GM12878 (cell line): ENCODE measurements around the gene EMP1. TPM values are rescaled to one million over a fixed set of nuclear protein-coding genes. Genes with fewer than 3 reads are reported as not detected.

ENCODE experiments used
- ATAC-seq: fragments of 200-7000 bp; cut with Tn5 transposase; 3 replicates; pipeline ENCODE4 v1.9.1; 2020; ENCODE audit warnings: mild to moderate bottlenecking, moderate library complexity
- BruUV-seq: library from RNA; stranded (reverse); fragments of 400-500 nt; replicated peaks from 2 replicates; lab custom pipeline; 2021; lab: Mats Ljungman, UMichigan
- CTCF ChIA-PET: fragments of 300-600 bp; sonication (Branson Sonifier 250); formaldehyde crosslinking; extraction: SDS; loops from one replicate; lab custom pipeline; 2021; ENCODE audit warnings: inconsistent platforms; lab: Yijun Ruan, JAX
- POLR2A ChIA-PET: fragments of 350-600 bp; formaldehyde crosslinking; extraction: SDS; loops from one replicate; lab custom pipeline; 2021; ENCODE audit warnings: inconsistent platforms; lab: Charles Lee
- RAD21 ChIA-PET: fragments of 300-600 bp; sonication (Branson Sonifier 250); formaldehyde crosslinking; loops from one replicate; lab custom pipeline; 2023; ENCODE audit warnings: antibody characterized with exemption; ENCODE audit not compliant: unreplicated experiment; lab: Charles Lee
- SMC1A ChIA-PET: fragments of 300-600 bp; sonication (Branson Sonifier 250); formaldehyde crosslinking; loops from one replicate; lab custom pipeline; 2023; ENCODE audit not compliant: unreplicated experiment, uncharacterized antibody; lab: Charles Lee
- DNase-seq: peaks from one replicate; pipeline ENCODE4 v3.0.0-alpha.2; 2011; ENCODE audit warnings: low read depth, low spot score
- FAIRE-seq: peaks from 3 replicates; lab custom pipeline; 2011; peaks lifted over from hg19 to GRCh38; lab: Jason Lieb, UNC
- H2AFZ ChIP-seq: 2 replicates; pipeline ENCODE4 v1.6.0; 2011; ENCODE audit warnings: low read depth, low read length, control low read depth; ENCODE audit not compliant: control insufficient read depth
- H3K27ac ChIP-seq: 2 replicates; pipeline ENCODE4 v1.5.1; 2011; ENCODE audit warnings: control low read depth; ENCODE audit not compliant: control insufficient read depth, insufficient read depth
- H3K27me3 ChIP-seq, 2 experiments: replicated peaks in 1 of 2; 2 replicates each; pipeline versions ENCODE4 v1.6.0 to v1.6.1; 2011; ENCODE audit warnings: low read length in 1 of 2; ENCODE audit not compliant: control insufficient read depth in 2 of 2, insufficient read depth in 2 of 2
- H3K36me3 ChIP-seq, 2 experiments: 2 replicates each; pipeline ENCODE4 v1.5.1; 2011; ENCODE audit warnings: low read length in 1 of 2; ENCODE audit not compliant: control insufficient read depth in 2 of 2, insufficient read depth in 2 of 2
- H3K4me1 ChIP-seq: 2 replicates; pipeline ENCODE4 v1.6.1; 2011; ENCODE audit warnings: mild to moderate bottlenecking, low read length, moderate library complexity, mixed read lengths; ENCODE audit not compliant: control insufficient read depth, insufficient read depth
- H3K4me2 ChIP-seq: 2 replicates; pipeline ENCODE4 v1.6.0; 2011; ENCODE audit warnings: control low read depth; ENCODE audit not compliant: control insufficient read depth, insufficient read depth
- H3K4me3 ChIP-seq: fragments of 200-600 bp; sonication (generic); 2 replicates; pipeline ENCODE4 v1.5.1; 2016
- H3K79me2 ChIP-seq: 2 replicates; pipeline ENCODE4 v1.6.0; 2011; ENCODE audit warnings: low read length; ENCODE audit not compliant: control insufficient read depth, insufficient read depth
- H3K9ac ChIP-seq: 2 replicates; pipeline ENCODE4 v1.8.0; 2011; ENCODE audit warnings: low read length, control low read depth, mixed read lengths; ENCODE audit not compliant: control insufficient read depth, insufficient read depth
- H3K9me3 ChIP-seq: replicated peaks from 3 replicates; pipeline ENCODE4 v1.5.1; 2011; ENCODE audit warnings: mild to moderate bottlenecking, low read length; ENCODE audit not compliant: control insufficient read depth, insufficient read depth
- H4K20me1 ChIP-seq: 2 replicates; pipeline ENCODE4 v1.6.0; 2011; ENCODE audit not compliant: control insufficient read depth, insufficient read depth
- BMI1 ChIP-seq: fragments of 450-650 bp; IDR thresholded peaks from 2 replicates; pipeline ENCODE4 v1.6.1; 2016; ENCODE audit warnings: mild to moderate bottlenecking, moderate library complexity, borderline replicate concordance
- EP300 ChIP-seq, 2 experiments: fragments of 150-350 bp in 1 of 2; IDR thresholded peaks; 2 replicates each; pipeline ENCODE4 v1.6.1; 2011 to 2012; ENCODE audit warnings: low read depth in 2 of 2, low read length in 2 of 2, borderline replicate concordance in 1 of 2, improper control_type of control experiment in 1 of 2, inconsistent platforms in 1 of 2; ENCODE audit not compliant: control insufficient read depth in 1 of 2
- MAX ChIP-seq: IDR thresholded peaks from 2 replicates; pipeline ENCODE4 v1.6.1; 2012; ENCODE audit warnings: low read depth, low read length, improper control_type of control experiment
- NFYA ChIP-seq: IDR thresholded peaks from 2 replicates; pipeline ENCODE4 v1.6.1; 2011; ENCODE audit warnings: low read depth, mild to moderate bottlenecking, low read length, improper control_type of control experiment, borderline replicate concordance
- NR2C2 ChIP-seq: IDR thresholded peaks from 2 replicates; pipeline ENCODE4 v1.6.1; 2011; ENCODE audit warnings: borderline replicate concordance, low read depth; ENCODE audit not compliant: control insufficient read depth, insufficient read length
- POU2F2 ChIP-seq: IDR thresholded peaks from 3 replicates; pipeline ENCODE4 v1.6.1; 2011; ENCODE audit warnings: low read depth, mild to moderate bottlenecking, low read length, borderline replicate concordance
- YY1 ChIP-seq: IDR thresholded peaks from 2 replicates; pipeline ENCODE4 v1.6.1; 2011; ENCODE audit warnings: low read depth, mild to moderate bottlenecking, low read length
- ZNF384 ChIP-seq: IDR thresholded peaks from 2 replicates; pipeline ENCODE4 v1.6.1; 2012; ENCODE audit warnings: low read depth, mild to moderate bottlenecking, low read length, improper control_type of control experiment, borderline replicate concordance
- ZNF592 ChIP-seq: fragments of 450-650 bp; IDR thresholded peaks from 2 replicates; pipeline ENCODE4 v1.6.1; 2017; ENCODE audit warnings: mild to moderate bottlenecking, moderate library complexity
- ZNF622 ChIP-seq: fragments of 450-650 bp; IDR thresholded peaks from 2 replicates; pipeline ENCODE4 v1.6.1; 2017; ENCODE audit warnings: mild to moderate bottlenecking, inconsistent platforms
- WGBS: methylation state at CpG from one replicate; pipeline ENCODE4 v1.1.6; 2016; ENCODE audit warnings: low lambda C conversion rate; ENCODE audit not compliant: insufficient replicate concordance, insufficient coverage; ENCODE audit errors: missing lambda C conversion rate; 5-methylcytosine and 5-hydroxymethylcytosine counted together
- in situ Hi-C: fragments of 300-500 bp; cut with MboI; formaldehyde crosslinking; loops from 9 replicates; pipeline ENCODE4 v1.14.3; 2018; ENCODE audit warnings: mixed read lengths
- intact Hi-C: fragments of 100-400 bp; cut with micrococcal nuclease; formaldehyde crosslinking; loops from one replicate; pipeline ENCODE4 v1.14.2; 2022; ENCODE audit not compliant: unreplicated experiment
- polyA plus RNA-seq, 11 experiments: library from polyadenylated mRNA; depleted of rRNA in 4 of 11; unstranded in 6 of 11; stranded (reverse) in 5 of 11; fragments of >200 nt; fragmentation: Nextera tagmentation in 4 of 11; fragmentation: Illumina TruSeq in 1 of 11; extraction: Ambion mirVana in 4 of 11; extraction: Trizol in 1 of 11; gene quantifications; 1 replicate in 1 of 11; 2 replicates in 10 of 11; pipeline versions ENCODE4 v1.2.1 to v1.2.3, GENCODE V29; 2011 to 2016; ENCODE audit warnings: inconsistent platforms in 2 of 11, missing spikeins in 2 of 11, low read depth in 1 of 11
- total RNA-seq, 4 experiments: library from RNA; depleted of rRNA in 3 of 4; stranded (reverse); fragments of >200 nt in 3 of 4; fragmentation: Illumina TruSeq in 1 of 4; extraction: Trizol in 1 of 4; gene quantifications; 2 replicates each; pipeline versions ENCODE4 v1.2.1 to v1.2.3, GENCODE V29; 2013 to 2021
- TF ChIP-seq, protein P1 (sequence below): fragments of 150-350 bp; IDR thresholded peaks from 2 replicates; pipeline ENCODE4 v1.6.1; 2014; ENCODE audit warnings: mild to moderate bottlenecking, low read depth, low read length
- TF ChIP-seq, protein P2 (sequence below): fragments of 450-650 bp; formaldehyde crosslinking; IDR thresholded peaks from 2 replicates; pipeline ENCODE4 v1.4.0; 2020; ENCODE audit warnings: mild to moderate bottlenecking, moderate library complexity
- TF ChIP-seq, protein P3 (sequence below): fragments of 450-650 bp; IDR thresholded peaks from 2 replicates; pipeline ENCODE4 v1.6.1; 2014; ENCODE audit warnings: mild to moderate bottlenecking

The EMP1 gene
- total and polyA plus RNA-seq, 10 of the 15 experiments (the other 5 are each of a cell fraction or from before 2014, with no cell fraction given): 0.09 to 0.90 (median 0.25) TPM; not detected in 1

GRCh38 chr12:13162904-13163303, 33.6 kb upstream of the EMP1 start:
- Histone ChIP-seq H3K9ac (no peak overlapping the region), H3K27me3 (peaks cover 2 to 3% of the 10 kb centered on the region in 2 experiments; a peak in 2 of 4 replicates), H3K4me3 (no peak overlapping the region), H3K79me2 (no peaks in the 10 kb centered on the region), H3K4me2 (no peak overlapping the region), H3K9me3 (no peaks in the 10 kb centered on the region; the same call in 2 of the 3 replicates), H3K36me3 (no peaks in the 10 kb centered on the region), H3K27ac (no peak overlapping the region), H2AFZ (no peak overlapping the region), H3K4me1 (no peaks in the 10 kb centered on the region), H4K20me1 (no peaks in the 10 kb centered on the region)
- ChIA-PET SMC1A (interaction anchor here (0.6 to 0.8 kb wide), 2 partner anchors 10 to 49 kb away, joined by 3 to 4 read pairs; no protein-coding TSS in a partner anchor), RAD21 (no interaction called here), CTCF (no interaction called here), POLR2A (no interaction called here)
- 56% methylated on average over 4 of the region's 4 CpGs for WGBS
- in situ Hi-C loops (no loop called here), intact Hi-C loops (no loop called here)
- no TSS peak for BruUV-seq
- DNase-seq (no peak), ATAC-seq (no peak), FAIRE-seq (no peak)
- TF ChIP-seq EP300 (IDR thresholded peaks at IDR 0.05; ENCODE audit: borderline replicate concordance in 1 of 2, control insufficient read depth in 1 of 2, low read depth in 2 of 2, low read length in 2 of 2) (no peak), NR2C2 (no peak), ZNF622 (no peak), BMI1 (no peak), YY1 (no peak), ZNF384 (no peak), POU2F2 (no peak), MAX (no peak), ZNF592 (no peak), NFYA (no peak)
- TF ChIP-seq, protein P1, sequence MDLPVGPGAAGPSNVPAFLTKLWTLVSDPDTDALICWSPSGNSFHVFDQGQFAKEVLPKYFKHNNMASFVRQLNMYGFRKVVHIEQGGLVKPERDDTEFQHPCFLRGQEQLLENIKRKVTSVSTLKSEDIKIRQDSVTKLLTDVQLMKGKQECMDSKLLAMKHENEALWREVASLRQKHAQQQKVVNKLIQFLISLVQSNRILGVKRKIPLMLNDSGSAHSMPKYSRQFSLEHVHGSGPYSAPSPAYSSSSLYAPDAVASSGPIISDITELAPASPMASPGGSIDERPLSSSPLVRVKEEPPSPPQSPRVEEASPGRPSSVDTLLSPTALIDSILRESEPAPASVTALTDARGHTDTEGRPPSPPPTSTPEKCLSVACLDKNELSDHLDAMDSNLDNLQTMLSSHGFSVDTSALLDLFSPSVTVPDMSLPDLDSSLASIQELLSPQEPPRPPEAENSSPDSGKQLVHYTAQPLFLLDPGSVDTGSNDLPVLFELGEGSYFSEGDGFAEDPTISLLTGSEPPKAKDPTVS: no peak
- TF ChIP-seq, protein P2, sequence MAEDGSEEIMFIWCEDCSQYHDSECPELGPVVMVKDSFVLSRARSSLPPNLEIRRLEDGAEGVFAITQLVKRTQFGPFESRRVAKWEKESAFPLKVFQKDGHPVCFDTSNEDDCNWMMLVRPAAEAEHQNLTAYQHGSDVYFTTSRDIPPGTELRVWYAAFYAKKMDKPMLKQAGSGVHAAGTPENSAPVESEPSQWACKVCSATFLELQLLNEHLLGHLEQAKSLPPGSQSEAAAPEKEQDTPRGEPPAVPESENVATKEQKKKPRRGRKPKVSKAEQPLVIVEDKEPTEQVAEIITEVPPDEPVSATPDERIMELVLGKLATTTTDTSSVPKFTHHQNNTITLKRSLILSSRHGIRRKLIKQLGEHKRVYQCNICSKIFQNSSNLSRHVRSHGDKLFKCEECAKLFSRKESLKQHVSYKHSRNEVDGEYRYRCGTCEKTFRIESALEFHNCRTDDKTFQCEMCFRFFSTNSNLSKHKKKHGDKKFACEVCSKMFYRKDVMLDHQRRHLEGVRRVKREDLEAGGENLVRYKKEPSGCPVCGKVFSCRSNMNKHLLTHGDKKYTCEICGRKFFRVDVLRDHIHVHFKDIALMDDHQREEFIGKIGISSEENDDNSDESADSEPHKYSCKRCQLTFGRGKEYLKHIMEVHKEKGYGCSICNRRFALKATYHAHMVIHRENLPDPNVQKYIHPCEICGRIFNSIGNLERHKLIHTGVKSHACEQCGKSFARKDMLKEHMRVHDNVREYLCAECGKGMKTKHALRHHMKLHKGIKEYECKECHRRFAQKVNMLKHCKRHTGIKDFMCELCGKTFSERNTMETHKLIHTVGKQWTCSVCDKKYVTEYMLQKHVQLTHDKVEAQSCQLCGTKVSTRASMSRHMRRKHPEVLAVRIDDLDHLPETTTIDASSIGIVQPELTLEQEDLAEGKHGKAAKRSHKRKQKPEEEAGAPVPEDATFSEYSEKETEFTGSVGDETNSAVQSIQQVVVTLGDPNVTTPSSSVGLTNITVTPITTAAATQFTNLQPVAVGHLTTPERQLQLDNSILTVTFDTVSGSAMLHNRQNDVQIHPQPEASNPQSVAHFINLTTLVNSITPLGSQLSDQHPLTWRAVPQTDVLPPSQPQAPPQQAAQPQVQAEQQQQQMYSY: no peak
- TF ChIP-seq, protein P3, sequence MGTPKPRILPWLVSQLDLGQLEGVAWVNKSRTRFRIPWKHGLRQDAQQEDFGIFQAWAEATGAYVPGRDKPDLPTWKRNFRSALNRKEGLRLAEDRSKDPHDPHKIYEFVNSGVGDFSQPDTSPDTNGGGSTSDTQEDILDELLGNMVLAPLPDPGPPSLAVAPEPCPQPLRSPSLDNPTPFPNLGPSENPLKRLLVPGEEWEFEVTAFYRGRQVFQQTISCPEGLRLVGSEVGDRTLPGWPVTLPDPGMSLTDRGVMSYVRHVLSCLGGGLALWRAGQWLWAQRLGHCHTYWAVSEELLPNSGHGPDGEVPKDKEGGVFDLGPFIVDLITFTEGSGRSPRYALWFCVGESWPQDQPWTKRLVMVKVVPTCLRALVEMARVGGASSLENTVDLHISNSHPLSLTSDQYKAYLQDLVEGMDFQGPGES: no peak
